T1000 (cell line): ENCODE measurements around the gene MTHFD2L.
"Not testable (repeated sequence)": the region's sequence is repeated elsewhere in the genome, so short reads cannot be mapped to it uniquely, and the experiment has no call there.

Experiments used
- DNase-seq: peaks from one replicate; lab custom pipeline; 2025; ENCODE audit warnings: mixed read lengths; lab: John Stamatoyannopoulos, UW

The MTHFD2L gene

DNA sequence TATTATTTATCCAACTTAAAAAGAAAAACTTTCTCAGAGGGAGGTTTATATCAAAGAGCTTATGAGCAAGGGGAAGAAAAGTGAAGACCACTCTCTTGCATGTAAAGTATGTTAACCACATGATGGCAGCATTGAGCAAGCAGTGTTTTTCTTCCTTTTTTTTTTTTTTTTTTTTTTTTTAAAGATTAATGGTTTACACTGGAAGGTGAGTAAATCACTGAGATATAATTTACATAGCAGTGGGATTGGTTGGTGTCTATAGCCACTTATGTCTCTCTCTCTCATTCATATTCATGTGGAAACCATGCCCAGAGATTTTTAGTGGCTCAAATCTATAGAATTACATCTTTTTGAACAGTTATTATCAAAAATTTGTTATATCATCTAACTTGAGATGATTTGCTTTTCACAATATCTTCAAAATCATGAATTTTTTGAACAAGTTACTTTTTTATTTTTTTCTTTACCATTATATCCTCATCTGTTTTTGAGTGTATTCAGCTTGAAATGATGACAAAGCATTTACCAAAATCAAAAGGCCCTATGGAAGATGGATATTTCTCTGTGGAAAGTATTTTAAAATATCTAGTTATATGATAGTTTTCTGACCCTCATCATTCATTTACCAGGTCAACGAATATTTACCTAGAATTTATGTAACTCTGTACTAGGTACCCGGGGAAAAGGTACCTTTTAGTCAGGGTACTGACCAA is 31.6 kb downstream of the MTHFD2L start:
- DNase-seq: no peak

DNA sequence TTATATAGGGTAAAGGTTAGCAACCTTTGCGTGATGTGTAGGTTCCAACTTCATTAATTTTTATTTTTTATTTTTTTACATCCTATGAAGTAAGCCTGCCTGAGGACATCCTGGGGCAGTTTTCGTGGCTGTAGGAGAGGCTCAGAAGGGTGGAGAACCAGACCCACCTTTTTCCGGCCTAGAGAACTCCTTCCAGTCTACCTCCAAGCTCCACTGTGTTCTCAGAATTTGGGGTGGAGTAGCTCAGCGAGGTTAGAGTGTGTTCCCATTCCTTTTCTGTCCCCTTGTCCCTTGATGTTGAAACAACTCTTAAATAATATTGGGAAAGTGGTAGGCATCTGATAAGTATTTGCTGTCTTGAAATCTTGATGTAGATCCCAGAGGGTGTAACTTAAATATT is 32.4 kb downstream of the MTHFD2L start:
- no peak for DNase-seq

DNA sequence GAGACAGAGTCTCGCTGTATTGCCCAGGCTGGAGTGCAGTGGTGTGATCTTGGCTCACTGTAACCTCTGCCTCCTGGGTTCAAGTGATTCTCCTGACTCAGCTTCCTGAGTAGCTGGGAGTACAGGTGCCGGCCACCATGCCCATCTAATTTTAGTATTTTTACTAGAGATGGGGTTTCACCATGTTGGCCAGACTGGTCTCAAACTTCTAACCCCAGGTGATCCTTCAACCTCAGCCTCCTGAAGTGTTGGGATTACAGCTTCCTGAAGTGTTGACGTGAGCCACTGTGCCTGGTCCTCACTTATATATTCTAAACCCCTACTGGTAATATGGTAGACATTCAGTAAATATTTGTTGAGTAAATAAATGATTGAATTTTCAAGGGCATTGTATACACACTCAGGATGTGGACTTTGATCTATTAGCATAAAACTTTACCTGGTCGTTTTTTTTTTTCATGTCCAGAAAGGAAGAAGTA is 33.0 kb downstream of the MTHFD2L start:
- no peak for DNase-seq

DNA sequence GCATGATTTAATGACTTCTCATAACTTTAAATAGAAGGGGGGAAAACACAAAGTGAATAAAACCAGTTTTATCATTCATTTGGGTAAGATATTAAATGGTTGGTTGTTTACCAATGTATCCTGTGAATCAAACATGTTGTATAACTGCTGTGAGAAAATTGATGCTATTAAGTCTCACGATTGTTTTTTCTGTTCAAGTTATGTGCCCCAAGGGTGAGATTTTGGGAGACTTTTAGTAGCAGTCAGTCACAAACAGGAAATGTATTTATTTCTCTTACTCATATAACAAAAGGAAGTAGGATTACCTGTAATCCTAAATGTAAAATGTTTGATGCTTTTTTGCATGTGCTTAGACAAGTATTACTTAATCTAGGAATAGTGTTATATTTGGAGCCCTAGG is 39.2 kb downstream of the MTHFD2L start:
- no peak for DNase-seq

DNA sequence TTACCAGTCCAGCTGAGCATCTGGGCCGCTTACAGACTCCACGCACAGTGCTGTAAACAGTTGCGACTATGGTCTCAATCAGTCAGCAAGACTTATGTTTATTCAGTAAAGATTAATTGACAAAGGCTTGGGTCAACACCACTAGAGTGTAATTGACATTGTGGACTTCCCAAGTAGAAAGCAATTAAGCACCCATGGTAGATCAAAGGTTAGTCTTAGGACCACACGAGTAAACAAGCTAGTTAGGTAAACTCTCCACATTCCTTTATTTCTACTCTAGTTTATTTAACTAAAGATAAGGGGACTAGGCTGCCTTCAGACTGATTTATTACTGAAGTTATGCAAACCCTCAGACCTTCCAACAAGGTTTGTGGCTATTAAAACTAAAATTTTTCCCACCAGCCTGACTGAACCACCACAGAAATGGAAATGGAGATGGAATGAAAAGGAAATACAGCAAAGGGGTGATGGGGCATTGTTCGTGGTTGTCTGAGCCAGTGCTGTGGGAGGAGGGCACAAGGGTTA is 44.2 kb downstream of the MTHFD2L start:
- DNase-seq: no peak

DNA sequence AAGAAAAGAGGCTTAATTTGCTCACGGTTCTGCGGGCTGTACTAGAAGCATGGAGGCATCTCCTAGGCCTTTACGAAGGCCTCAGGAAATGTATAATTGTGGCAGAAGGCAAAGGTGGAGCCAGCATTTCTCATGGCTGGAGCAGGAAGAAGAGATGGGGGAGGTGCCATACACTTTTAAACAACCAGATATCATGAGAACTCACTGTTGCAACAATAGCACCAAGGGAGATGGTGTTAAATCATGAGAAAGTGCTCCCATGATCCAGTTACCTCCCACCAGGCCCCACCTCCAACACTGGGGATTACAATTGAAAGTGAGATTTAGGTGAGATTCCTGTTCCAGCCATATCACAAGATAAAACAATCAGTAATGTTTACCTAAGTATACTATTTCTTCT is 45.5 kb downstream of the MTHFD2L start:
- DNase-seq: no peak

DNA sequence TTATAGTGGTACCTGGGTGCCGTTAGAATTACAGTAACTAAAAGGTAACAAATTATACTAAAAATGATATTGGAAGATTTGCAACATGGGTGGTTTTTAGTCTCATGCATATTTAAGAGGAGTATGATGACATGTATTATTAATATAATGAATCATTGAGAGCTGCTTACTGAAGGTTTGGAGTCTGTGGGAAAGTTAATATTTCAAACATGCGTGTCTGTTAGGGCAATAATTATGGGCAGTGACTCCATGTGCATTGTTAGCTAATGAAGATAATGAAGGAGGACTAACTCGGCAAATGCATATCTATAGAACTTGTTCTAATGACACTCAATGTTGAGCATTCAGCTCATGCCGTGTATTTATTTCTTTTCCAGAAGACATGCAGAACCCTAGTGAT is 47.1 kb downstream of the MTHFD2L start:
- DNase-seq: no peak

DNA sequence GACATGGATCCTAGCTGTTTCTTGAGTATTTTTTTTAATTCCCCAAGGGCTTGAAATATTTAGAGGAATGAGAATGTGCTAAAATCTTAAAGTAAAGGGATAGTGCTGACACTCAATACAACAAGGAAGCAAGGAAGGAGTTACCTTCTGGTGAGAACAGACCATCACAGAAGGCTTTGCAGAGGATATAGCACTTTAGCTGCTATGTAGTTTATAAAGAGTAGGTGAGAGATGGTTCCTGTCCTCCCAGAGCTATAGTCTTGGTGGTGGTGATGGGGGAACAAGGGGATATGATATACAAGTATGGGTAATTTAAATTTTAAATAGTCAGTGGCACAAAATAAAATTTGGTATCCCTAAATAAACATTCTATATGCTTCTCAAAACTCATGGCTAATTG is 47.6 kb downstream of the MTHFD2L start:
- DNase-seq: no peak

DNA sequence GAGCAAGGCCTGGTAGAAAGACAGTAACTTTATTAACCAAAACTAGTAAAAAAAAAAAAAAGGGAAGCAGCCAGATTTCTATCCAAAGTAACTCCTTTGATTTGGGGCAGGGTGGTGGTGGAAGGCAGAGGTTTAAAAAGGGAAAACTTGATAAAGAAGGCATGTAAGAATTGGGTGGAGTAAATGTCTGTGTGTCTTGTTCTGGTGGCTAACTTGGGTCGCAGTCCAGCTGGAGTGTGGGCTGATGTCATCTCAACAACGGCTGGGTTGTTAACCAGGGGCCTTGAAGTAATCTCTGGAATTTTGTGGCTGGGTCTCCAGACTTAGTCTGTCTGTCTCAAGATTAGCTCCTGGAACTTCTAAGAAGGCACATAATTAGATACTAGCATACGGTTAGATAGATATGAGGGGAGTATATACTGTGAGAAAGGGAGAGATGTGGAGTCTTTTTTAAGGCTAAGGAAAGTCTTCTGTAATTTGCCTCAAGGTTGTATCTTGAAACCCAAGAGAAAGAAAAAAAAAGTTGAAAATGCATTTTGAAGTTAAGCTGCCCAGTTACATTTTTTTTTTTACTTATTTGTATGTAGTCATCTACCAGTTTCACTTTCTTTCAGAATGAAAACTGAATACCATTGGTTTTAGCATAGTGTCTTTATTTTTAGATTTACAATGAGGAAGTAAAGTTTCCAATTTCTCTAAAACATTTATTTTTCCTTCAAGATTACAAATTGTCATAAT is 48.3 kb downstream of the MTHFD2L start:
- no peak for DNase-seq

DNA sequence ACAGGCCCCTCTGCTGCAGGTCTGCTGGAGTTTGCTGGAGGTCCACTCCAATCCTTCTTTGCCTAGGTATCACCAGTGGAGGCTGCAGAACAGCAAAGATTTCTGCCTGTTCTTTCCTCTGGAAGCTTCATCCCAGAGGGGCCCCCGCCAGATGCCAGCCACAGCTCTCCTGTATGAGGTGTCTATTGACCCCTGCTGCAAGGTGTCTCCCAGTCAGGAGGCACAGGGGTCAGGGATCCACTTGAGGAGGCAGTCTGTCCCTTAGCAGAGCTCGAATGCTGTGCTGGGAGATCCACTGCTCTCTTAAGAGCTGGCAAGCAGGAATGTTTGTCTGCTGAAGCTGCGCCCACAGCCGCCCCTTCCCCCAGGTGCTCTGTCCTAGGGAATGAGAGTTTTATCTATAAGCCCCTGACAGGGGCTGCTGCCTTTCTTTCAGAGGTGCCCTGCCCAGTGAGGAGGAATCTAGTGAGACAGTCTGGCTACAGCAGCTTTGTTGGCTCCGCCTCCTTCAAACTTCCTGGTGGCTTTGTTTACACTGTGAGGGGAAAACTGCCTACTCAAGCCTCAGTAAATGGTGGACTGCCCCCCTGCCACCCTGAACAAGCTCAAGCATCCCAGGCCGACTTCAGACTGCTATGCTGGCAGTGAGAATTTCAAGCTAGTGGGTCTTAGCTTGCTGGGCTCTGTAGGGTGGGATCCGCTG is 56.7 kb downstream of the MTHFD2L start:
- DNase-seq: not testable (repeated sequence)

DNA sequence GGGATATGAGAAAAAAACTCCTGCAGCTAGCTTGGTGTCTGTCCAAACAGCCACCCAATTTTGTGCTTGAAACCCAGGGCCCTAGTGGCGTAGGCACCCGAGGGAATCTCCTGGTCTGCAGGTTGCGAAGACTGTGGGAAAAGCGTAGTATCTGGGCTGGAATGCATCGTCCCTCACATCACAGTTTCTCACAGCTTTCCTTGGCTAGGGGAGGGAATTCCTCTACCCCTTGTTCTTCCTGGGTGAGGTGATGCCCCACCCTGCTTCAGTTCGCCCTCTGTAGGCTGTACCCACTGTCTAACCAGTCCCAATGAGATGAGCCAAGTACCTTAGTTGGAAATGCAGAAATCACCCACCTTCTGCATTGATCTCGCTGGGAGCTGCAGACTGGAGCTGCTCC is 57.3 kb downstream of the MTHFD2L start:
- not testable (repeated sequence) for DNase-seq

DNA sequence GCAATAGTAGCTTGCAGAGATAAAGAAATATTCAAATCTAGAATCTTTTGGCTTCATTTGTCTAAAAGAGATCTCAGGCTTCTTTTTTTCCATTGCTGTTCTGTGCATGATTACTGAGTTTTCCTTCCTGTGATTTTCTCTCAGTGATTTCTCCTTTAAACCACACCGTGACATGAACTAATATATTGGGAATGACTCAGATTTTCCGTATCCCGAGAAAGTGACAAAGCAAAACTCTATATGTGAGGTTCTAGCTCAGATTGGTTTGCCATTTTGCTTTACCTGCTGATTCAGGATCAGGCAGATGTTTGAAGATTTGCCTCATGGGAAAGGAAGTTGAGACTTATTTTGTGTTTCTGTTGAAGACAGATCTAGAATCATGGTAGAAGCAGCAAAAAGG is 59.4 kb downstream of the MTHFD2L start:
- DNase-seq: peak; percentile 18

DNA sequence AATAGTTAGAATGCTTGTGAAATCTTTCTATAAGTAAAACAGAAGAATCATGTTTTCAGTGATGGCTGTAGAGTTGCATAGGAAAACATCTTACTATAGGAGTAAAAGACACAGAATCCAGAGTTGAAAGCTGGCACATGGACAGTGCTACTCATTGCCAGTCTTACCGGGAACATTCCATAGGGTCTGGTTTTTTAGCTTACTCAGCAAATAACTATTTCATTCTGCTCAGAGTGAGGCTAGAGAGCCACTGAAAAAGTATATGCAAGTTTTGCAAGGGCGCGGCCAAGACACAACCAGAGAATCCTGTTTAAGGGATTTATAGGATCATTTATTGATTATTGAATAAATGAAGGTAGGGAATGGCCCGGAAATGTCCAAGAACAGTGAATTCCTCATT is 60.3 kb downstream of the MTHFD2L start:
- no peak for DNase-seq

DNA sequence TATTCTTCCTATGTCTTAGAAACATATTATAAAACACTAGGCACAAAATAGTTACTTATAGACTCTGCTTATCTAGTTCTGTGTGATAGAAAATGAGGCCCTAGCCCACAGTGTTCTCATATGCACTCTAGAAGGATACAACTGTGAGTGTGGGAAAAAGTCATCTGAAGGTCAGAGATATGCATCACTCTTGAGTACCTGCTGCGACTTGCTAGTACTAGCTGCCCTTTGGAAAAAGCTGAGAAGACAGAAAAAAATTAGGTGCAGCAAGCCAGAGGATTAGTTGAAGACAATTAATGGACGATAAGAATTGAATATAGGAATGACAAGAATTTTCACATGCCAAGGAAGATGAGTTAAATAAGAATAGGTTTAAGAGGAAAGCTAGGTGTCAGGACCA is 61.3 kb downstream of the MTHFD2L start:
- no peak for DNase-seq

DNA sequence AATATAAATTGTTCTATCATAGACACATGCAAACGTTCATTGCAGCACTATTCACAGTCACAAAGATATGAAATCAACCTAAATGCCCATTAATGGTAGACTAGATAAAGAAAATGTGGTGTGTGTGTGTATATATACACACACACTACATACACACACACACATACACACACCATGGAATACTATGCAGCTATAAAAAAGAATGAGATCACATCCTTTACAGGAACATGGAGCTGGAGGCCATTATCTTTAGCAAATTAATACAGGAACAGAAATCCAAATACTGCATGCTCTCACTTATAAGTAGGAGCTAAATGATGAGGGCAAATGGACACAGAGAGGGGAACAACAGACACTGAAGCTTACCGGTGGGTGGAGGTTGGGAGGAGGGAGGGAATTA is 65.2 kb downstream of the MTHFD2L start:
- no peak for DNase-seq

DNA sequence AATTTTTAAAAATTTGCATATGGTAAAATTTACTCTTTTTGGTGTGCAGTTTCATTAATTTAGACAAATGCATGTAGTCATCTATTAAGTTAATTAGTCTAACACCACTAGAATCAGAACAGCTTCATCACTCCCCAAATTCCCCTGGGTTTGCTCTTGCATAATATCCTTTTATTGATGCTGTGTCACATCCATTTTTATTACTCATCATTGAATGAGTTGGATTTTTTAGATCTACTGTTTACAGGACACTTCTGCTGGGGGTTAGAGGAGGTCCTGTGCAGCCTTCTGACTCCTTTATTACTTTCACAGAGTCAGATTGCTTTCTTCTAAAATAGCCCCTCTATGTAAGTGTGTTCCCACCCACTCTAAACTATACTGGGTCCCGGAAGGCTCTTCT is 65.9 kb downstream of the MTHFD2L start:
- peak; percentile 5 for DNase-seq

DNA sequence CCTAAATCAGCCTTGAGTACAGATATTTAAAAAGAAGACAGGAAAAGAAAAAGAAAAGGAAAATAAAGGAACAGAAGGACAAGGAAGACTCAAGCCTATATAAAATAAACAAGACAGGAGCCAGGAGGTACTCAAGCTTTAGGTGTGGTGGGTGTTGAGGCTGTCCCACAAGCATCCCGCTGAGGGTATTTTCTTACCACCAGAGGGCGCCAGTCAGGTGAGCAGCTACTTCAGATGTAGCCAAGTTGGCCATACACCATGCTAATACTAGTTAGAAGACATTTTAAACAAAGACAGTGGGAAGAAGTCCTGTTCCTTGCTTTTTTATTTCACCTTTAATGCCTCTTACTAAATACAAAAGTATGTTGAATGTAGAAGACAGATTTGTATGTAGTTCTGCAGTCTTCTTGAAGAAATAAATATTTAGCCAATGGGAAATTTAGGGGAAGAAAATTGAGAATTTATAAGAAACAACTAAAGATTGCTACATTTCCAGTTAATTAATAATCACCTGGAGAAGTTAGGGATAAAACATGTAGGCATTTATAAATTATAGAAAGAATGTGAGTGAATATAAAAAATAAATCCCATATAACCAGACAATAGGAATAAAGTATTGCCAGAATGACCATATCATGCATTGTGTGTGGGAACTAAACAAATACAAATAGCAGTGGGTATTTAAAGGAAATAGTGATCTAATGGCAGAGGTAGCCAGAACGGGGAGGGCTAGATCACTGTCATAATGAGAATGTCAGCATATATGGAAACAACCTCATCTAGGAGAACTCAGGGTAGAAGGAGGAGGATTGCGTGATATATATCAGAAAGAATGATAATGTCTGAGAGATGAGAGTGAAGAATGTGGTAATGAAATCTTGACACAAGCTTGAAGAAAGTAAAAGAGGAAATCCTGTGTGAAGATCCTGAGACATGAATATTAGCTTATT is 71.0 kb downstream of the MTHFD2L start:
- peak; percentile 42 for DNase-seq

DNA sequence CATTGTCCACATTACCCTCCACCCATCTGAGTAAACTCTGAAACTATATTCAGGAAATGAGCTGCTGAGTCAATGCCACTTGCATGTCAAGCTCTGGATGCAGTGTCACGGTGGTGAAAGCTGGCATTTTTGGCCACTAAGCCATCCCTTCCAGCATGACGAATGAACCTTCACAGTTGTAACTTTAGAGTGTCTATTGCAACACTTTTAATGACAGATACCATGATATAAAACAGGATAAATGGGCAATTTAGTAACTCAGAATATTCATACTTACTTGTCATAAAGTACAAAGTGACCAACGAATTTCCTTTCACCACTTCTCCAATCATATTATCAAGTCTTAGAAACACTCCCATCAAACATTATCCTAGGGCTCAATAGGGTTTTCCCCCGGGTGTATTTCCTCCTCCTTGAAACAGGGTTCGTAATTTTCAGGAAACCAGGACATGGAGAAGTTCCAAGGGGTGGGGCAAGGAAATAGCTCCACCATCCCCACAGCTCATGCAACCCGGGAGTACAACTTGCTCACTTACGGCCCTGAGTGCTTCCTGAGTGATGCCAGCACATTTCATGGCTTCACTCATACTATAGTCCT is 73.1 kb downstream of the MTHFD2L start:
- peak; percentile 22 for DNase-seq

DNA sequence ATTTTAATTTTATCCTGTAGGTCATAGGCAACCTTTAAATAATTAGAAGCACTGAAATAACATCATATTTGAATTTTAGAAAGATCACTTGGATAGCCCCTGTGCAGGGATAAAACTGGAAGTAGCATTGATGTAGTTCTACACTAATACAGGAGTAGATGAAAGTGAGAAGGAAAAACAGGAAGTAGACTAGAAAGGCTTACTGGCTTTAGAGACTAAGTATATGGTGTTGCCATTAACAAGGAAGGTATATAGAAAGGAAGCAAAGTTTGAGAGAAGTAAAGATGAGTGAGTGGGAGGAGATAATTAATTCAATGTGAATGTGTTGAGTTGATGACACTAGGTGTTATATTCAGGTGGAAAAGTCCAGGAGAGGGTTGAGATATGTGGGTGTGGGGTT is 77.2 kb downstream of the MTHFD2L start:
- DNase-seq: no peak

DNA sequence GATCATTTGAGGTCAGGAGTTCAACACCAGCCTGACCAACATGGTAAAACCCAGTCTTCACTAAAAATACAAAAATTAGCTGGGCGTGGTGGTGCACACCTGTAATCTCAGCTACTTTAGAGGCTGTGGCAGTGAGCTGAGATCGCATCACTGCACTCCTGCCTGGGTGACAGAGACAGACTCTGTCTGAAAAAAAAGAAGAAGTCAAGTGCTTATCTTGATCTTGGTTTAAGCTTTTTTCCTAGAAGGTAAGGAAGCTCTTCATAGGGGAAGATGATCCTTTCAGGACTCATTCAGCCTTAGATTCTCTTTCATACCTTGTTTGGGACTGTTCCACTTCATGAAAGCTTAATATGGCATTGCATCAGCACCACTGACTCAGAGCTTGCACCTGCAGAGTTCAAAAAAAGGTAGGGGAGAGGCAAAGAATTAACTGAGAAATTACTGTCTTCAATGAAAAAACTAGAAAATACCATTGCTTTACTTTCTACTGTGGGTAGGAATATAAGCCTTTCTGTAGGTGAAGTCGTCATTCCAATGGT is 79.6 kb downstream of the MTHFD2L start:
- DNase-seq: no peak

DNA sequence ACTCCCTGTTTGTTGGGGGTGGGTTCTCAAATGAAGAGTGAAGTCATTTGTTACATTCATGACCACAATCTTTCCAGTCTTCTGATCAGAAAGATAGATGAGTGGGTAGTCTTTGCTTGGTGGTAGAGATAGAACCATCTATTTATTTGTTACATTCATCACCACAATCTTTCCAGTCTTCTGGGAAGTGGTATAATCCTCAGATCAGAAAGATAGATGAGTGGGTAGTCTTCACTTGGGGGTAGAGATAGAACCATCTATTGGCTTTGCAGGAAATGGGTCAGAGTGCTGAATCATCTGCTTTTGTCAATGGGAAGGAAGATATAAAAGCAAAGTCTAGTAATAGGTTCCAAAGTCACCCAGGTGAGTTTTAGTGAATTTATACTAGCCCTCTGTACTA is 86.1 kb downstream of the MTHFD2L start:
- no peak for DNase-seq
